T-helper 1 cell treated with Interleukin-12 subunit alpha and Interleukin-12 subunit beta and Interleukin-4 antibody, amounts not matched to agents 30 μg/mL and 1 μg/mL, for 36 hours (primary cell): ENCODE data around the gene RBM19.
"Not testable (repeated sequence)": the region's sequence is repeated elsewhere in the genome, so short reads cannot be mapped to it uniquely, and the experiment has no call there.

Experiments used
- H3K27ac Mint-ChIP-seq: one replicate; pipeline ENCODE4 v1.8.0; 2021; ENCODE audit warnings: mild to moderate bottlenecking, mixed read lengths
- H3K27me3 Mint-ChIP-seq: one replicate; pipeline ENCODE4 v1.8.0; 2021; ENCODE audit warnings: low read depth, mixed read lengths
- H3K36me3 Mint-ChIP-seq: one replicate; pipeline ENCODE4 v1.8.0; 2021; ENCODE audit warnings: low read depth, mixed read lengths
- H3K4me1 Mint-ChIP-seq: one replicate; pipeline ENCODE4 v1.8.0; 2021; ENCODE audit warnings: low read depth, mixed read lengths
- H3K4me3 Mint-ChIP-seq: one replicate; pipeline ENCODE4 v1.8.0; 2021; ENCODE audit warnings: mild to moderate bottlenecking, moderate library complexity, mixed read lengths
- H3K9me3 Mint-ChIP-seq: one replicate; pipeline ENCODE4 v1.8.0; 2021; ENCODE audit warnings: mixed read lengths

RBM19 gene

GRCh38 chr12:113965951-113966797, at the start of gene RBM19:
Gene RBM19, minus strand, starts transcription at chr12:113966325. Its CDS starts 98 bp downstream, at chr12:113966227.
- Mint-ChIP-seq H3K4me3 (peak within 1 kb of the TSS; percentile 99), H3K27ac (peak within 1 kb of the TSS; percentile 95), H3K27me3 (peaks cover 4% of the 10 kb centered on the region), H3K36me3 (peaks cover 8% of the 10 kb centered on the region), H3K4me1 (peaks cover 44% of the 10 kb centered on the region), H3K9me3 (no peaks in the 10 kb centered on the region)

GRCh38 chr12:114015851-114016250, 49.7 kb upstream of the RBM19 start:
- H3K4me1 Mint-ChIP-seq: no peaks in the 10 kb centered on the region
- peaks cover 5% of the 10 kb centered on the region for H3K9me3 Mint-ChIP-seq
- H3K27me3 Mint-ChIP-seq: peaks cover 7% of the 10 kb centered on the region
- H3K27ac Mint-ChIP-seq: no peak overlapping the region
- no peak overlapping the region for H3K4me3 Mint-ChIP-seq
- no peaks in the 10 kb centered on the region for H3K36me3 Mint-ChIP-seq

- H3K4me1 Mint-ChIP-seq: no peaks in the 10 kb centered on the region
- peaks cover 5% of the 10 kb centered on the region for H3K9me3 Mint-ChIP-seq
- no peak overlapping the region for H3K27ac Mint-ChIP-seq
- peaks cover 7% of the 10 kb centered on the region for H3K27me3 Mint-ChIP-seq
- no peaks in the 10 kb centered on the region for H3K36me3 Mint-ChIP-seq
- H3K4me3 Mint-ChIP-seq: no peak overlapping the region
Measured at GRCh38 chr12:114013575-114014345, 47.6 kb upstream of the RBM19 start.

- peaks cover 7% of the 10 kb centered on the region for H3K27me3 Mint-ChIP-seq
- no peaks in the 10 kb centered on the region for H3K4me1 Mint-ChIP-seq
- no peak overlapping the region for H3K4me3 Mint-ChIP-seq
- no peak overlapping the region for H3K27ac Mint-ChIP-seq
- peaks cover 5% of the 10 kb centered on the region for H3K9me3 Mint-ChIP-seq
- no peaks in the 10 kb centered on the region for H3K36me3 Mint-ChIP-seq
Measured at GRCh38 chr12:114012744-114013431, 46.8 kb upstream of the RBM19 start.

GRCh38 chr12:114011711-114012110, 45.6 kb upstream of the RBM19 start:
- Mint-ChIP-seq H3K9me3 (peaks cover 5% of the 10 kb centered on the region), H3K4me1 (no peaks in the 10 kb centered on the region), H3K27ac (no peak overlapping the region), H3K4me3 (no peak overlapping the region), H3K27me3 (no peaks in the 10 kb centered on the region), H3K36me3 (no peaks in the 10 kb centered on the region)

GRCh38 chr12:114006482-114007425, 40.6 kb upstream of the RBM19 start:
- Mint-ChIP-seq H3K27me3 (no peaks in the 10 kb centered on the region), H3K4me1 (no peaks in the 10 kb centered on the region), H3K27ac (no peak overlapping the region), H3K36me3 (no peaks in the 10 kb centered on the region), H3K4me3 (no peak overlapping the region), H3K9me3 (no peaks in the 10 kb centered on the region)

- H3K4me1 Mint-ChIP-seq: no peaks in the 10 kb centered on the region
- no peaks in the 10 kb centered on the region for H3K9me3 Mint-ChIP-seq
- no peak overlapping the region for H3K4me3 Mint-ChIP-seq
- H3K27ac Mint-ChIP-seq: no peak overlapping the region
- no peaks in the 10 kb centered on the region for H3K27me3 Mint-ChIP-seq
- no peaks in the 10 kb centered on the region for H3K36me3 Mint-ChIP-seq
Measured at GRCh38 chr12:114004402-114004801, 38.3 kb upstream of the RBM19 start.

- Mint-ChIP-seq H3K27ac (no peak overlapping the region), H3K4me1 (no peaks in the 10 kb centered on the region), H3K36me3 (no peaks in the 10 kb centered on the region), H3K4me3 (no peak overlapping the region), H3K9me3 (no peaks in the 10 kb centered on the region), H3K27me3 (peaks cover 3% of the 10 kb centered on the region)
Measured at GRCh38 chr12:114003286-114003685, 37.2 kb upstream of the RBM19 start.

GRCh38 chr12:114001511-114002340, 35.6 kb upstream of the RBM19 start:
- no peaks in the 10 kb centered on the region for H3K9me3 Mint-ChIP-seq

GRCh38 chr12:114000861-114001260, 34.7 kb upstream of the RBM19 start:
- H3K4me1 Mint-ChIP-seq: no peaks in the 10 kb centered on the region
- peaks cover 8% of the 10 kb centered on the region for H3K27me3 Mint-ChIP-seq
- H3K4me3 Mint-ChIP-seq: no peak overlapping the region
- H3K9me3 Mint-ChIP-seq: no peaks in the 10 kb centered on the region
- H3K36me3 Mint-ChIP-seq: no peaks in the 10 kb centered on the region
- H3K27ac Mint-ChIP-seq: no peak overlapping the region

More at GRCh38 chr12:114001511-114002340, 35.6 kb upstream of the RBM19 start:
- no peak overlapping the region for H3K27ac Mint-ChIP-seq
- no peak overlapping the region for H3K4me3 Mint-ChIP-seq
- peaks cover 8% of the 10 kb centered on the region for H3K27me3 Mint-ChIP-seq
- H3K36me3 Mint-ChIP-seq: no peaks in the 10 kb centered on the region
- H3K4me1 Mint-ChIP-seq: no peaks in the 10 kb centered on the region

- not testable (repeated sequence) for H3K27ac Mint-ChIP-seq, H3K9me3 Mint-ChIP-seq, H3K36me3 Mint-ChIP-seq, H3K4me1 Mint-ChIP-seq, H3K27me3 Mint-ChIP-seq, H3K4me3 Mint-ChIP-seq
Measured at GRCh38 chr12:114000261-114000660, 34.1 kb upstream of the RBM19 start.

GRCh38 chr12:113997365-113997764, 31.2 kb upstream of the RBM19 start:
- Mint-ChIP-seq H3K9me3 (no peaks in the 10 kb centered on the region), H3K4me3 (no peak overlapping the region), H3K27ac (no peak overlapping the region), H3K27me3 (peaks cover 18% of the 10 kb centered on the region), H3K4me1 (no peaks in the 10 kb centered on the region), H3K36me3 (no peaks in the 10 kb centered on the region)

- Mint-ChIP-seq H3K4me3 (no peak overlapping the region), H3K9me3 (no peaks in the 10 kb centered on the region), H3K4me1 (no peaks in the 10 kb centered on the region), H3K27me3 (peaks cover 22% of the 10 kb centered on the region), H3K36me3 (no peaks in the 10 kb centered on the region), H3K27ac (no peak overlapping the region)
Measured at GRCh38 chr12:113996026-113996425, 29.9 kb upstream of the RBM19 start.
